Cardiac muscle cell (in vitro differentiated cells and primary cell): ENCODE data around the gene KRT16. TPM values are rescaled to one million over a fixed set of nuclear protein-coding genes. Genes with fewer than 3 reads are reported as not detected.
"Not testable (repeated sequence)": the region's sequence is repeated elsewhere in the genome, so short reads cannot be mapped to it uniquely, and the experiment has no call there.

ENCODE experiments used
- DNase-seq, 2 donors: peaks; one replicate each; pipeline versions ENCODE4 v3.0.0 to v3.0.0-alpha.2; 2010 to 2017; ENCODE audit warnings: low read depth in 1 of 2, low spot score in 1 of 2
- H3K27ac ChIP-seq: fragments of 200-600 bp; sonication (generic); 2 replicates; pipeline ENCODE4 v1.5.1; 2016
- H3K27me3 ChIP-seq: fragments of 200-600 bp; sonication (generic); 2 replicates; pipeline ENCODE4 v1.6.0; 2016; ENCODE audit warnings: control low read depth
- H3K36me3 ChIP-seq: fragments of 200-600 bp; sonication (generic); 2 replicates; pipeline ENCODE4 v1.5.1; 2016; ENCODE audit warnings: control low read depth
- H3K4me1 ChIP-seq: fragments of 200-600 bp; sonication (generic); 2 replicates; pipeline ENCODE4 v1.8.1; 2017; ENCODE audit warnings: low read depth, mild to moderate bottlenecking, mixed run types
- H3K4me3 ChIP-seq: fragments of 200-600 bp; sonication (generic); 2 replicates; pipeline ENCODE4 v1.5.1; 2016; ENCODE audit warnings: mild to moderate bottlenecking
- H3K9me3 ChIP-seq: fragments of 200-600 bp; sonication (generic); 2 replicates; pipeline ENCODE4 v1.5.1; 2017; ENCODE audit warnings: low read depth, mild to moderate bottlenecking, control low read depth
- polyA plus RNA-seq: library from polyadenylated mRNA; unstranded; fragments of >200 nt; fragmentation: Nextera tagmentation; extraction: Ambion mirVana; gene quantifications from 2 replicates; pipeline ENCODE4 v1.2.1, GENCODE V29; 2016
- total RNA-seq: library from RNA; depleted of rRNA; stranded (reverse); fragments of >200 nt; gene quantifications from 2 replicates; pipeline ENCODE4 v1.2.3, GENCODE V29; 2016
- TF ChIP-seq, protein P1 (sequence below): IDR thresholded peaks from 2 replicates; pipeline ENCODE4 v1.5.1; 2012; ENCODE audit warnings: low read depth, mild to moderate bottlenecking, low read length

Gene KRT16
- total and polyA plus RNA-seq, 2 experiments from 2014 or later: 0.16 TPM; not detected in 1

DNA sequence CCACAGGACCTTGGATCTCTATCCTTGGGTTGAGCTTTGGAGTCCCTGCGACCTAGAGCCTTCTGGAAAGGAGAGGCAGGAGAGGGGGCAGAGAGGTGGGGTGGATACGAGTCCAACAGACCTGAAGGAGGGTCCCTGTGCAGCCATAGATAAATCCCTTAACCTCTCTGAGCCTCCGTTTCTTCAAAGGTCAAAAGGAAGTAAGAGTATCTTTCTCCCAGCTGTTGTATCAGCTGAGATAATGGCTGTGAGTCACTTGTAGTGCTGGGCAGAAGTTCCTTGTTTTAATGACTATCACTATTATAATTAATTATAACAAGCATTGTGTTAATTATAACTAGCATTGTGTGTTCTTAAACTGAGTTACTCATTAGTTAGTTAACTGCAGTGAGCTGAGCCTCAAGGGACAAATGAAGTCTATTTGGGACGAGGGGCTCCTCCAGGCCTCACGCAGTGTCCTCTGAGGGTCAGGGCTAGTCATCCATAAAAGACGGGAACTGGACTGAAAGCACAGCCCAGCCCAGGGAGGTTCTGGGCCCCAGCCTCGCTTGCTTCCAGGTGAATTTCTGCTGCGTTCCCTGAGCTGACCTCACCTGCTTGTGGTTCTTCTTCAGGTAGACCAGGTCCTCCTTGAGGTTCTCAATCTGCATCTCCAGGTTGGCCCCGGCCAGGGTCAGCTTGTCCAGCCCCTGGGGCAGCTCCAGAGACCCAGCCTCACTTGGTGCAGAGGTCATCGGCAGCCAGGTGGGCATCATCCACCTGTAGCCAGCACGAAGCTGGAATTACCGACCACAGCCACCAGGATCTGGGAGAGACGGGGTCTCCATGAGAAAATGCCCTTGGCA is 17.5 kb upstream of the KRT16 start:
- H3K4me1 ChIP-seq: no peaks in the 10 kb centered on the region
- no peak for DNase-seq
- TF ChIP-seq, protein P1, sequence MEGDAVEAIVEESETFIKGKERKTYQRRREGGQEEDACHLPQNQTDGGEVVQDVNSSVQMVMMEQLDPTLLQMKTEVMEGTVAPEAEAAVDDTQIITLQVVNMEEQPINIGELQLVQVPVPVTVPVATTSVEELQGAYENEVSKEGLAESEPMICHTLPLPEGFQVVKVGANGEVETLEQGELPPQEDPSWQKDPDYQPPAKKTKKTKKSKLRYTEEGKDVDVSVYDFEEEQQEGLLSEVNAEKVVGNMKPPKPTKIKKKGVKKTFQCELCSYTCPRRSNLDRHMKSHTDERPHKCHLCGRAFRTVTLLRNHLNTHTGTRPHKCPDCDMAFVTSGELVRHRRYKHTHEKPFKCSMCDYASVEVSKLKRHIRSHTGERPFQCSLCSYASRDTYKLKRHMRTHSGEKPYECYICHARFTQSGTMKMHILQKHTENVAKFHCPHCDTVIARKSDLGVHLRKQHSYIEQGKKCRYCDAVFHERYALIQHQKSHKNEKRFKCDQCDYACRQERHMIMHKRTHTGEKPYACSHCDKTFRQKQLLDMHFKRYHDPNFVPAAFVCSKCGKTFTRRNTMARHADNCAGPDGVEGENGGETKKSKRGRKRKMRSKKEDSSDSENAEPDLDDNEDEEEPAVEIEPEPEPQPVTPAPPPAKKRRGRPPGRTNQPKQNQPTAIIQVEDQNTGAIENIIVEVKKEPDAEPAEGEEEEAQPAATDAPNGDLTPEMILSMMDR: no peak

DNA sequence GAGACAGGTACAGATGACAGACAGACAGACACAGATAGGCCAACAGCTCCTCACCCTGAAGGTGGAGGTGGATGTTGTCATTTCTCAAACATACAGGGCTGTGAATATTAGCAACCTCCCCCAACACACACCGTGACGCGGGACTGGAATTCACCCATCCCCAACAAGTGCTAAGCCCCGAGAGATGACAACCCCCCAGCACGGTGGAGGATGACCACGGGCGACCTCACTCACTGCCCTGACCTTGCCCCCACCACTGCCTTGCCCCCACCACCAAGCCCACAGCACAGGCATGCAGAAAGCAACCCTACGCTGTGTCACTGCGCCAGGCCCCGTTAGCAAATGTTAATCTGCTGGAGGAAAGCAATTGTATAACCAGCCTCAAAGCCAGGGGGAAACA is 16.7 kb upstream of the KRT16 start:
- TF ChIP-seq, protein P1: no peak
- H3K9me3 ChIP-seq: no peaks in the 10 kb centered on the region
- H3K27ac ChIP-seq: no peak overlapping the region
- H3K4me1 ChIP-seq: no peaks in the 10 kb centered on the region
- no peaks in the 10 kb centered on the region for H3K36me3 ChIP-seq
- no peak for DNase-seq
- H3K27me3 ChIP-seq: no peaks in the 10 kb centered on the region
- H3K4me3 ChIP-seq: no peak overlapping the region

More for the DNA sequence above, 17.5 kb upstream of the KRT16 start:
- Histone ChIP-seq H3K27me3 (no peaks in the 10 kb centered on the region), H3K36me3 (no peaks in the 10 kb centered on the region), H3K9me3 (no peaks in the 10 kb centered on the region), H3K4me3 (no peak overlapping the region), H3K27ac (no peak overlapping the region)

DNA sequence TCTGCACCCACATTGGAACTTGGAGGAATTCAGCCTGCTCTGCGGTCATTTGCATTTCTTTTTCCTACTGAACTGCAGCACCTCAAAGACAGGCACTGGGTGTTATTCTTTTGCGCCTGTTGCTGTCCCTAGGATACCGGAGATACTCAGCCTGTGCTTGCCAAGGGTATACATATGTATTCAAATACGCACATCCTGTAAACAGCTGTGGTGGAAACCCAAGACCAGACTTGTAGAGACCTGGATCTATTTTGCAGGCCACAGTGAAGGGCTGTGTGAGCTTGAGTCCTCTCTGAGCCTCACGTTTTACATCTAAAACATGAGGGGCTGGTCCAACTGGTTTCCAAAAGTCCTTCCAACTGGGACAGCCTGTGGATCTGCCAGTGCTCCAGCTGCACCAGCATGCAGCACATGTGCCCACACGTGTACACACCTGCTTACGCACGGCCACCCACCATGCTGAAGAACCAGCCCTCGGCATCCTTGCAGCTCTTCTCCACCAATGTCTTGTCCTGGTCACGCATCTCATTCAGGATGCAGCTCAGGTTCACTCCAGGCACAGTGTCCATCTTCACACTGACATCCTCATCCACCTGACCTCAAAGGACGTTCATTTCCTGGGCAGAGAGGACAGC is 16.2 kb upstream of the KRT16 start:
- not testable (repeated sequence) for DNase-seq, H3K27ac ChIP-seq, H3K4me3 ChIP-seq, H3K36me3 ChIP-seq, H3K9me3 ChIP-seq, H3K27me3 ChIP-seq, H3K4me1 ChIP-seq

DNA sequence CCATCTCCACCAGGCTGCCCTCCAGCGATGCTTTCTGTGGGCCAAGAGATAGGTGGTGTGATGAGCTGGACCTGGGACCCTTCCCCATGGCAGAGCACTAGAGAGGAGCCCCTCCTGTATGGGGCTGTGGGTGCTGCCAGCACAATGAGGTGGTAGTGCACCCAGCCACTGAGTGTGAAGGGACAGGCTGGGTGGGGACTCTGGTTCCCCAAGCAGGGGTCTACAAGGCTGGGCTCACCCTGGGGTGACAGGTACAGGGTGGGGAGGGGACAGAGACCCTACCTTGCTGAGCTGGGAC is 15.5 kb upstream of the KRT16 start:
- not testable (repeated sequence) for H3K4me3 ChIP-seq

DNA sequence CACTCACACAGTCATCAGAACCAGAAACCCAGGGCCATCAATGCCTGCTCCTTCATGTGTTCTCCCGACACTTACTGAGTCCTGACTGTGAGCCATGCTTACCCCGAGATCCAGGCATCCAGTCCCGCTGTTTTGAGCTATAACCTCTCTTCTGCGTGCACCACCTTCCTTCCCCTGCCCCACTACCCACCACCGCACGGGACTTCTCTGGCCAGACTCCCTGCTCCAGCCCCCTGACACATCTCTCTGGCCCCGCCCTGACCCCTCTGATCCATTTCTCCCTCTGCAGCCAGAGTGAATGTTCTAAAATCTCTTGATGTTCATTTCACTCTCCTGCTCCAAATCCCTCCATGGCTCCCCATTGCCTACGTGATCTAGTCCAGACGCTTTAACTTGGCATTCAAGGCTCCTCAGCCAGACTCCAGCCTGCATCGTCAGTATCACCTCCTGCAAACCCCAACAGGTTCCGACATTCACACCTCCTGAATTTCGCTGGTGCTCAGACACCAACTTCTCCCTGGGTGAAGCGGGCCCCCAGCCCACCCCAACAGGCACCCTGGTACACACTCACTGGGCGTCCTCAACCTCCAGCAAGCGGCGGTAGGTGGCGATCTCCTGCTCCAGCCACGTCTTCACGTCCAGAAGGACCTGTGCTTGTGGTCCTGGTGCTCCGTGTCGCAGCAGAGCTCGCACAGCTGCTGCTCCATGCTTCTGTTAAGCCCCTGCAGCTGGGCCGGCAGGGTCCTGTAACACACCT is 14.9 kb upstream of the KRT16 start:
- Histone ChIP-seq H3K4me1 (no peaks in the 10 kb centered on the region), H3K27me3 (no peaks in the 10 kb centered on the region), H3K27ac (no peak overlapping the region), H3K4me3 (no peak overlapping the region), H3K36me3 (no peaks in the 10 kb centered on the region), H3K9me3 (no peaks in the 10 kb centered on the region)
- DNase-seq: no peak
- TF ChIP-seq, protein P1: no peak

More for the DNA sequence above, 15.5 kb upstream of the KRT16 start:
- H3K27me3 ChIP-seq, DNase-seq, H3K27ac ChIP-seq, H3K9me3 ChIP-seq, H3K36me3 ChIP-seq, H3K4me1 ChIP-seq: not testable (repeated sequence)

DNA sequence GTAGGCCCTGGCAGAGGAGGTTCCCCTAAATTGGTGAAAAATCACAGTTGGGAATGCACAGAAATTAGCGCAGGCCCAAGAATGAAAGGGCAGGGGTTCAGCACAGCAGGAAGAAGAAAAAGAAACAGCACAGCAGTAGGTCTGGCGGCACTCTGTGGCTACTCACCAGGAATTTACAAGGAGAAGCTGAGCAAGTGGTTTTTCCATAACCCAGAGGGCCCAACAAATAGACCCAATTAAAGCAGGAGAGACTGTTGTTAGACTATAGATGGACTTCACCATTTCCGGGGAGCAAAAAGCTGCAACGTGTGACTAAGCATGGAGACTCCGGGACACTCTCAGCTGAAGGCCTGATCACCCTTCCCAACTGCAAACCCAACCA is 14.3 kb upstream of the KRT16 start:
- DNase-seq, H3K27me3 ChIP-seq, H3K4me1 ChIP-seq, H3K9me3 ChIP-seq, H3K36me3 ChIP-seq, H3K27ac ChIP-seq, H3K4me3 ChIP-seq: not testable (repeated sequence)

DNA sequence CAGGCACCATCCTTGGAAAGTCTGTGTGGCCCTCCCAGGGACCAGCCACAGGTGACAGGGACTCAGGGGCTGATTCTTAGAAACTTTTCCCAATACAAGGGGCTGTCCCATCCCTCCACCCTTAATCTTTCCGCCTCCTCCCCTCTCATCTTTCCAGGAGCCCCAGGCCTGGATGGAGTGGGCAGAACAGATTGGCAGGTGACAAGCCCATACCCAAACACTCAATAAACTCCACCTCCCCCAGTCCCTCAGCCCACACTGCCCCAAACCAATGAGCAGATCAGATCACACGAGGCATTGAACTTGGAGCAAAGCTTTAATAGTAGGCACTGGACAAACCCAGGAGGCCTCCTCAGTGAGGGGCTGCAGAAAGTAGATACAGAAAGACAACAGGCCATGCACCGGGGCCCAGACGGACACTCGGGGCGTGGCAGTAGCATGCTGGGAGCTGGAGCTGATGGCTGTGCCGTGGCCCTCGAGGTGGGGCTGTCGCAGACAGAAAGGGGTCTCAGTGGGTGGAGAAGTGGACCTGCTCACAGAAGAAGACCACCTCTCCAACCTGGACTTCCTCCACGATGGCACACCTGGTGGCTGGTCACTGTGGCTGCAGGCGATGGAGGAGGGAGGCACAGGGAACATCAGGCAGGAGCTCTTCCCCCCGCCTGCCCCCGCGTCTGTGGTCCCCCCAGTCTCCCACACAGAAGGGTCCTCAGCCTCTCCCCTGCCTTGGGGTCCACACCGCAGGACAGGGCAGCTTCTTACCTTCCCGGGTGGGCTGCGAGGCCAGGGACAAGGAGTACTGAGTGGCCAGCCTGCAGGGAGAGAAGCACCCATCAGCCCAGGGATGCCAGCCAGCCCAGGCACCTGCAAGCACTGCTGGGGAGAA is 13.7 kb upstream of the KRT16 start:
- H3K27ac ChIP-seq, DNase-seq, H3K36me3 ChIP-seq: not testable (repeated sequence)

More for the DNA sequence above, 13.7 kb upstream of the KRT16 start:
- H3K9me3 ChIP-seq, H3K4me1 ChIP-seq, H3K27me3 ChIP-seq, H3K4me3 ChIP-seq: not testable (repeated sequence)
